Measurements from ENCODE around the gene GPD1. TPM values are rescaled to one million over a fixed set of nuclear protein-coding genes. Genes with fewer than 3 reads are reported as not detected.

GPD1 gene
- total and polyA plus RNA-seq, 10 of the 15 experiments (the other 5 are each of a cell fraction or from before 2014, with no cell fraction given) = 0.04 to 0.61 (median 0.26) TPM; not detected in 1

- no peak for TF ChIP-seq BCL3 (IDR thresholded peaks at IDR 0.05; ENCODE audit: borderline replicate concordance, insufficient read depth, low read depth, low read length, poor library complexity, severe bottlenecking)
- TF ChIP-seq NR2C2 (IDR thresholded peaks at IDR 0.05; ENCODE audit: borderline replicate concordance, control insufficient read depth, insufficient read length, low read depth) = no peak
- TF ChIP-seq ELK1 (IDR thresholded peaks at IDR 0.05; ENCODE audit: low read depth, low read length) = peak; percentile 93
- peak; percentile 79 for TF ChIP-seq IKZF1 (conservative IDR thresholded peaks at IDR 0.05)
- no peak for TF ChIP-seq IRF4 (IDR thresholded peaks at IDR 0.05; ENCODE audit: low read depth, low read length)
- no peak for TF ChIP-seq ZNF592 (IDR thresholded peaks at IDR 0.05)
- TF ChIP-seq NFXL1 (IDR thresholded peaks at IDR 0.05; ENCODE audit: borderline replicate concordance) = no peak
- no peak for TF ChIP-seq KAT2A (conservative IDR thresholded peaks at IDR 0.05; ENCODE audit: control insufficient read depth, low read depth, low read length)
- no peak for TF ChIP-seq ZNF24 (IDR thresholded peaks at IDR 0.05)
- TF ChIP-seq ZBED1 (IDR thresholded peaks at IDR 0.05; ENCODE audit: borderline replicate concordance) = no peak
- no peak for TF ChIP-seq CBX5 (IDR thresholded peaks at IDR 0.05; ENCODE audit: low read depth)
- TF ChIP-seq KDM1A (IDR thresholded peaks at IDR 0.05; ENCODE audit: borderline replicate concordance) = no peak
- no peak for TF ChIP-seq HDAC2 (IDR thresholded peaks at IDR 0.05)
- TF ChIP-seq USF1 (IDR thresholded peaks at IDR 0.05; ENCODE audit: borderline replicate concordance, extremely low read length, insufficient read depth, low read depth, low read length) = peak; percentile 92
- peak; percentile 83 for TF ChIP-seq E2F8 (IDR thresholded peaks at IDR 0.05; ENCODE audit: low read depth, partially characterized antibody)
- no peak for TF ChIP-seq ZBTB33 (IDR thresholded peaks at IDR 0.05)
These were observed 8.1 kb downstream of the GPD1 start, which contains the start of gene COX14 (continued) for GRCh38 chr12:50111693-50112455.

Data from GM12878 (cell line).